Osteocyte (in vitro differentiated cells): ENCODE results near the gene ZBTB4. TPM values are rescaled to one million over a fixed set of nuclear protein-coding genes. Genes with fewer than 3 reads are reported as not detected.

ENCODE experiments used
- DNase-seq: peaks from one replicate; pipeline ENCODE4 v3.0.0; 2021; ENCODE audit warnings: mixed read lengths; ENCODE audit not compliant: unreplicated experiment; ENCODE audit errors: extremely low spot score
- H3K27ac Mint-ChIP-seq: one replicate; pipeline ENCODE4 v1.8.0; 2021; ENCODE audit warnings: mild to moderate bottlenecking, mixed read lengths; ENCODE audit not compliant: unreplicated experiment
- H3K27me3 Mint-ChIP-seq: one replicate; pipeline ENCODE4 v1.8.0; 2021; ENCODE audit warnings: mixed read lengths; ENCODE audit not compliant: unreplicated experiment
- H3K36me3 Mint-ChIP-seq: one replicate; pipeline ENCODE4 v1.8.0; 2021; ENCODE audit warnings: mixed read lengths; ENCODE audit not compliant: unreplicated experiment
- H3K4me1 Mint-ChIP-seq: one replicate; pipeline ENCODE4 v1.8.0; 2021; ENCODE audit warnings: mixed read lengths; ENCODE audit not compliant: unreplicated experiment
- H3K4me3 Mint-ChIP-seq: one replicate; pipeline ENCODE4 v1.8.0; 2021; ENCODE audit warnings: mild to moderate bottlenecking, moderate library complexity, mixed read lengths; ENCODE audit not compliant: unreplicated experiment
- H3K9me3 Mint-ChIP-seq: one replicate; pipeline ENCODE4 v1.8.0; 2021; ENCODE audit warnings: mixed read lengths; ENCODE audit not compliant: unreplicated experiment
- total RNA-seq: library from RNA; stranded (reverse); gene quantifications from 2 replicates; pipeline ENCODE4 v1.2.1, GENCODE V29; 2021
- TF ChIP-seq, protein P1 (sequence below): fragments of 200-600 bp; sonication (generic); IDR thresholded peaks from 2 replicates; pipeline ENCODE4 v1.5.0; 2021; ENCODE audit warnings: antibody characterized with exemption, mild to moderate bottlenecking, moderate library complexity

ZBTB4 gene
- total RNA-seq, 1 donor from 2014 or later: 49.7 TPM

DNA sequence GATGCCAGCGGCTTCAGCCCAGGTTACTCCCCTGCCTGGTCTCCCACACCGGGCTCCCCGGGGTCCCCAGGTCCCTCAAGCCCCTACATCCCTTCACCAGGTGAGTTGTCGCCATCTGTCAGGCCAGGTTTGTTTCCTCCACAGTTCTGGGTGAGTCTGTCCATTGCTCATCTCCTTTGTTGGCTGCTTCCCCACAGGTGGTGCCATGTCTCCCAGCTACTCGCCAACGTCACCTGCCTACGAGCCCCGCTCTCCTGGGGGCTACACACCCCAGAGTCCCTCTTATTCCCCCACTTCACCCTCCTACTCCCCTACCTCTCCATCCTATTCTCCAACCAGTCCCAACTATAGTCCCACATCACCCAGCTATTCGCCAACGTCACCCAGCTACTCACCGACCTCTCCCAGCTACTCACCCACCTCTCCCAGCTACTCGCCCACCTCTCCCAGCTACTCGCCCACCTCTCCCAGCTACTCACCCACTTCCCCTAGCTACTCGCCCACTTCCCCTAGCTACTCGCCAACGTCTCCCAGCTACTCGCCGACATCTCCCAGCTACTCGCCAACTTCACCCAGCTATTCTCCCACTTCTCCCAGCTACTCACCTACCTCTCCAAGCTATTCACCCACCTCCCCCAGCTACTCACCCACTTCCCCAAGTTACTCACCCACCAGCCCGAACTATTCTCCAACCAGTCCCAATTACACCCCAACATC, 33.6 kb upstream of the ZBTB4 start:
- DNase-seq: no peak
- Mint-ChIP-seq H3K4me3 (no peak overlapping the region), H3K4me1 (no peaks in the 10 kb centered on the region), H3K27me3 (no peaks in the 10 kb centered on the region), H3K36me3 (peaks cover 45% of the 10 kb centered on the region), H3K9me3 (no peaks in the 10 kb centered on the region), H3K27ac (no peak overlapping the region)
- TF ChIP-seq, protein P1, sequence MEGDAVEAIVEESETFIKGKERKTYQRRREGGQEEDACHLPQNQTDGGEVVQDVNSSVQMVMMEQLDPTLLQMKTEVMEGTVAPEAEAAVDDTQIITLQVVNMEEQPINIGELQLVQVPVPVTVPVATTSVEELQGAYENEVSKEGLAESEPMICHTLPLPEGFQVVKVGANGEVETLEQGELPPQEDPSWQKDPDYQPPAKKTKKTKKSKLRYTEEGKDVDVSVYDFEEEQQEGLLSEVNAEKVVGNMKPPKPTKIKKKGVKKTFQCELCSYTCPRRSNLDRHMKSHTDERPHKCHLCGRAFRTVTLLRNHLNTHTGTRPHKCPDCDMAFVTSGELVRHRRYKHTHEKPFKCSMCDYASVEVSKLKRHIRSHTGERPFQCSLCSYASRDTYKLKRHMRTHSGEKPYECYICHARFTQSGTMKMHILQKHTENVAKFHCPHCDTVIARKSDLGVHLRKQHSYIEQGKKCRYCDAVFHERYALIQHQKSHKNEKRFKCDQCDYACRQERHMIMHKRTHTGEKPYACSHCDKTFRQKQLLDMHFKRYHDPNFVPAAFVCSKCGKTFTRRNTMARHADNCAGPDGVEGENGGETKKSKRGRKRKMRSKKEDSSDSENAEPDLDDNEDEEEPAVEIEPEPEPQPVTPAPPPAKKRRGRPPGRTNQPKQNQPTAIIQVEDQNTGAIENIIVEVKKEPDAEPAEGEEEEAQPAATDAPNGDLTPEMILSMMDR: no peak

DNA sequence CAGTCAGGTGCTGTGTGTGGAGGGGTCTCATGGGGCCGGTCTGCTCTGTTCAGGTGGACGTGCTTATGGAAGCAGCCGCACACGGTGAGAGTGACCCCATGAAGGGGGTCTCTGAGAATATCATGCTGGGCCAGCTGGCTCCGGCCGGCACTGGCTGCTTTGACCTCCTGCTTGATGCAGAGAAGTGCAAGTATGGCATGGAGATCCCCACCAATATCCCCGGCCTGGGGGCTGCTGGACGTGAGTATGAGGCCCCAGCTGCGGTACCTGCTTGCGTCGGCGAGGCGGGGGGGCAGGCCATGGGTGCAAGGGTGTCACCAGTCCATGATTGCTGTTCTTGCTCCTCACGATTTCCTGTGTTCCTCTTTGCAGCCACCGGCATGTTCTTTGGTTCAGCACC, 32.7 kb upstream of the ZBTB4 start:
- DNase-seq: no peak
- no peaks in the 10 kb centered on the region for H3K4me1 Mint-ChIP-seq
- H3K27me3 Mint-ChIP-seq: no peaks in the 10 kb centered on the region
- TF ChIP-seq, protein P1: no peak
- peaks cover 47% of the 10 kb centered on the region for H3K36me3 Mint-ChIP-seq
- no peaks in the 10 kb centered on the region for H3K9me3 Mint-ChIP-seq
- no peak overlapping the region for H3K4me3 Mint-ChIP-seq
- H3K27ac Mint-ChIP-seq: no peak overlapping the region

DNA sequence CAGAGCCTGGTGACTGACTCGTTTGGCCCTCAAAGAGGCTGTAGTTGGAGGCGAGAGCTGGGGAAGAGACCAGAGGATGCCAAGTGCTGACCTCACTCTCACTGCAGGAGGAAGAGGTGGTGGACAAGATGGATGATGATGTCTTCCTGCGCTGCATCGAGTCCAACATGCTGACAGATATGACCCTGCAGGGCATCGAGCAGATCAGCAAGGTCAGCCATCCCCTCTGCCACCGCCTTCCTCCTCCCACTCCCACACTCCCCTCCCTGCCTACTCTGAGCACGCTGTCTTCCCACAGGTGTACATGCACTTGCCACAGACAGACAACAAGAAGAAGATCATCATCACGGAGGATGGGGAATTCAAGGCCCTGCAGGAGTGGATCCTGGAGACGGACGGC, 31.7 kb upstream of the ZBTB4 start:
- peaks cover 53% of the 10 kb centered on the region for H3K36me3 Mint-ChIP-seq
- TF ChIP-seq, protein P1: no peak
- H3K4me1 Mint-ChIP-seq: no peaks in the 10 kb centered on the region
- no peaks in the 10 kb centered on the region for H3K9me3 Mint-ChIP-seq
- H3K27ac Mint-ChIP-seq: no peak overlapping the region
- no peak overlapping the region for H3K4me3 Mint-ChIP-seq
- no peak for DNase-seq
- H3K27me3 Mint-ChIP-seq: no peaks in the 10 kb centered on the region

DNA sequence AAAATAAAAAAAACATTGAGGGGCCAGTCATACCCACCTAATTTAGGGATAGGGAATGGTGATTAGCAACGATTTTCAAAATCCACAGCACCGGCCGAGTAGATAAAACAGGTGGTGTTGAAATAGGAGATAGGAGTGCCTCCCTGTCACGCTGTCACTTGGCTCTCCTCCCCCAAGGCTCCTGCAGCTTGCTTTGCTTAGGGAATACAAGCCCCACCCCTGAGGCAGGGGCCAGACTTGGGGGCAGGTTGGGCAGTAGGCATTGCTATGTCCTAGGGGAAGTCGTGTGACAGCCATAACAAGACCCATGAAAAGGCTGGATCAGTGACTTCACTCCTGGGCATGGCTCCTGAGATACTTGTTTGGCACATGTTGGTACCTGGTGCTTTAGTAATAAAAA, 30.5 kb upstream of the ZBTB4 start:
- H3K27ac Mint-ChIP-seq: peak overlapping the region; percentile 31
- no peak overlapping the region for H3K4me3 Mint-ChIP-seq
- DNase-seq: no peak
- no peaks in the 10 kb centered on the region for H3K9me3 Mint-ChIP-seq
- TF ChIP-seq, protein P1: no peak
- peaks cover 58% of the 10 kb centered on the region for H3K36me3 Mint-ChIP-seq
- H3K27me3 Mint-ChIP-seq: no peaks in the 10 kb centered on the region
- no peaks in the 10 kb centered on the region for H3K4me1 Mint-ChIP-seq

DNA sequence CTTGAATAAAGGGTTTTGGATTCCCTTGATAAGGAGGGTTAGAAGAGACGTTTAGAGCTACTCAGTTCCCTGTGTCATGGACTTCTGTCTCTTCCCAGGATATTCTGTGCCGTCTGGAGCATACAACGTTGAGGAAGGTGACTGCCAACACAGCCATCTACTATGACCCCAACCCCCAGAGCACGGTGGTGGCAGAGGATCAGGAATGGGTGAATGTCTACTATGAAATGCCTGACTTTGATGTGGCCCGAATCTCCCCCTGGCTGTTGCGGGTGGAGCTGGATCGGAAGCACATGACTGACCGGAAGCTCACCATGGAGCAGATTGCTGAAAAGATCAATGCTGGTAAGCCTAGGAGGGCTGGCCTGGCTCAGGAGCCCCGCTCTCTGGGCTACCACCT, 29.4 kb upstream of the ZBTB4 start:
- TF ChIP-seq, protein P1: no peak
- DNase-seq: no peak
- no peaks in the 10 kb centered on the region for H3K27me3 Mint-ChIP-seq
- no peaks in the 10 kb centered on the region for H3K4me1 Mint-ChIP-seq
- H3K4me3 Mint-ChIP-seq: no peak overlapping the region
- no peaks in the 10 kb centered on the region for H3K9me3 Mint-ChIP-seq
- no peak overlapping the region for H3K27ac Mint-ChIP-seq
- H3K36me3 Mint-ChIP-seq: peaks cover 57% of the 10 kb centered on the region
